Cortex of kidney (tissue), 1 donor: ENCODE data around the gene GPHN.

Experiments used
- DNase-seq: peaks from one replicate; lab custom pipeline; 2025; lab: John Stamatoyannopoulos, UW

GPHN gene

GRCh38 chr14:66601932-66602578 is 94.1 kb downstream of the GPHN start:
- DNase-seq = no peak

- DNase-seq = no peak
Observed at GRCh38 chr14:66603945-66604344, 96.0 kb downstream of the GPHN start.

- no peak for DNase-seq
Observed at GRCh38 chr14:66606826-66607225, 98.9 kb downstream of the GPHN start.

- no peak for DNase-seq
Observed at GRCh38 chr14:66610154-66610563, 102.2 kb downstream of the GPHN start.

- no peak for DNase-seq
Observed at GRCh38 chr14:66613344-66613743, 105.4 kb downstream of the GPHN start.

- DNase-seq = no peak
Observed at GRCh38 chr14:66619952-66620351, 112.0 kb downstream of the GPHN start.

- DNase-seq = no peak
Observed at GRCh38 chr14:66623838-66624237, 115.9 kb downstream of the GPHN start.

- no peak for DNase-seq
Observed at GRCh38 chr14:66624336-66624937, 116.5 kb downstream of the GPHN start.

- DNase-seq = no peak
Observed at GRCh38 chr14:66628636-66629035, 120.7 kb downstream of the GPHN start.

- no peak for DNase-seq
Observed at GRCh38 chr14:66629499-66629898, 121.6 kb downstream of the GPHN start.

GRCh38 chr14:66634876-66635275 is 126.9 kb downstream of the GPHN start:
- DNase-seq = no peak

GRCh38 chr14:66635435-66635834 is 127.5 kb downstream of the GPHN start:
- DNase-seq = no peak

- no peak for DNase-seq
Observed at GRCh38 chr14:66636240-66636639, 128.3 kb downstream of the GPHN start.

GRCh38 chr14:66638689-66639088 is 130.7 kb downstream of the GPHN start:
- no peak for DNase-seq

GRCh38 chr14:66641861-66642635 is 134.1 kb downstream of the GPHN start:
- no peak for DNase-seq

- DNase-seq = no peak
Observed at GRCh38 chr14:66643344-66643743, 135.4 kb downstream of the GPHN start.

GRCh38 chr14:66645716-66646115 is 137.8 kb downstream of the GPHN start:
- DNase-seq = no peak

- no peak for DNase-seq
Observed at GRCh38 chr14:66649498-66649897, 141.6 kb downstream of the GPHN start.

- DNase-seq = no peak
Observed at GRCh38 chr14:66650491-66650911, 142.6 kb downstream of the GPHN start.

GRCh38 chr14:66651536-66652220 is 143.7 kb downstream of the GPHN start:
- DNase-seq = no peak

- DNase-seq = no peak
Observed at GRCh38 chr14:66652525-66653106, 144.7 kb downstream of the GPHN start.

GRCh38 chr14:66657780-66658179 is 149.8 kb downstream of the GPHN start:
- DNase-seq = no peak
